GM21423 (cell line): ENCODE data around the gene LANCL3.
"Not testable (repeated sequence)": the region's sequence is repeated elsewhere in the genome, so short reads cannot be mapped to it uniquely, and the experiment has no call there.

Source experiments
- ATAC-seq: cut with Tn5 transposase; IDR thresholded peaks from one replicate; pipeline ENCODE4 v1.9.1; 2021; ENCODE audit warnings: mild to moderate bottlenecking, moderate library complexity; ENCODE audit not compliant: unreplicated experiment

LANCL3 gene

GRCh38 chrX:37609727-37610126 lies 38.3 kb downstream of the LANCL3 start:
- no peak for ATAC-seq

GRCh38 chrX:37613933-37614332 lies 42.5 kb downstream of the LANCL3 start:
- no peak for ATAC-seq

GRCh38 chrX:37627602-37628001 lies 56.1 kb downstream of the LANCL3 start:
- no peak for ATAC-seq

GRCh38 chrX:37638047-37638446 lies 66.6 kb downstream of the LANCL3 start:
- no peak for ATAC-seq

GRCh38 chrX:37640142-37640541 lies 68.7 kb downstream of the LANCL3 start:
- ATAC-seq, result no peak

- ATAC-seq, result no peak
Observed at GRCh38 chrX:37641859-37642258, 70.4 kb downstream of the LANCL3 start.

GRCh38 chrX:37644381-37645305 lies 73.2 kb downstream of the LANCL3 start:
- ATAC-seq, result no peak

GRCh38 chrX:37646254-37646653 lies 74.8 kb downstream of the LANCL3 start:
- no peak for ATAC-seq

GRCh38 chrX:37650879-37651278 lies 79.4 kb downstream of the LANCL3 start:
- not testable (repeated sequence) for ATAC-seq

- no peak for ATAC-seq
Observed at GRCh38 chrX:37651921-37652452, 80.5 kb downstream of the LANCL3 start.

GRCh38 chrX:37652589-37653231 lies 81.2 kb downstream of the LANCL3 start:
- no peak for ATAC-seq

- no peak for ATAC-seq
Observed at GRCh38 chrX:37653397-37654085, 82.1 kb downstream of the LANCL3 start.

GRCh38 chrX:37658343-37659030 lies 87.0 kb downstream of the LANCL3 start:
- ATAC-seq, result no peak

GRCh38 chrX:37659047-37659446 lies 87.6 kb downstream of the LANCL3 start:
- no peak for ATAC-seq

- ATAC-seq, result no peak
Observed at GRCh38 chrX:37662181-37662580, 90.7 kb downstream of the LANCL3 start.

- no peak for ATAC-seq
Observed at GRCh38 chrX:37666516-37666915, 95.1 kb downstream of the LANCL3 start.

GRCh38 chrX:37667141-37667540 lies 95.7 kb downstream of the LANCL3 start:
- no peak for ATAC-seq

GRCh38 chrX:37672563-37672962 lies 101.1 kb downstream of the LANCL3 start:
- no peak for ATAC-seq

GRCh38 chrX:37676811-37677210 lies 105.3 kb downstream of the LANCL3 start:
- ATAC-seq, result no peak

GRCh38 chrX:37677243-37677642 lies 105.8 kb downstream of the LANCL3 start:
- ATAC-seq, result no peak

GRCh38 chrX:37677765-37678164 lies 106.3 kb downstream of the LANCL3 start:
- no peak for ATAC-seq
